Measurements from ENCODE around the gene TMEM165. TPM values are rescaled to one million over a fixed set of nuclear protein-coding genes. Genes with fewer than 3 reads are reported as not detected.

The TMEM165 gene
- total and polyA plus RNA-seq, 2 donors (not counting 3 experiments of a cell fraction or from before 2014, with no cell fraction given) = 144 to 177 TPM

GRCh38 chr4:55381502-55381901 is 14.3 kb upstream of the TMEM165 start:
- dilution Hi-C loops (cut with MboI; ENCODE audit: extremely low pct_ligation_motif_present, low sequenced_read_pairs) = no loop called here
- Histone ChIP-seq H3K4me1 (ENCODE audit: control insufficient read depth, extremely low read depth, insufficient read depth, low read length) (no peaks in the 10 kb centered on the region), H2AFZ (ENCODE audit: low read depth, low read length) (no peak overlapping the region), H3K27ac (ENCODE audit: insufficient read depth, low read depth, low read length) (no peak overlapping the region), H3K27me3 (ENCODE audit: control insufficient read depth in 2 of 2, insufficient read depth in 2 of 2, low read length in 2 of 2) (no peaks in the 10 kb centered on the region), H3K4me2 (ENCODE audit: insufficient read depth, low read length) (no peak overlapping the region), H3K4me3 (replicated peaks in 1 of 3; ENCODE audit: insufficient read depth in 1 of 3, low read depth in 1 of 3, low read length in 3 of 3) (no peak overlapping the region), H3K79me2 (ENCODE audit: control insufficient read depth, insufficient read depth, low read length) (no peaks in the 10 kb centered on the region), H3K9me1 (replicated peaks; ENCODE audit: control insufficient read depth, extremely low read depth, insufficient read depth, low read length) (no peaks in the 10 kb centered on the region), H3K9ac (replicated peaks; ENCODE audit: extremely low read depth, insufficient read depth, low read length) (no peak overlapping the region), H3K36me3 (ENCODE audit: control insufficient read depth in 2 of 2, extremely low read depth in 1 of 2, insufficient read depth in 2 of 2, low read length in 2 of 2) (no peaks in the 10 kb centered on the region), H4K20me1 (replicated peaks; ENCODE audit: control insufficient read depth, extremely low read depth, insufficient read depth, low read length) (no peaks in the 10 kb centered on the region), H3K9me3 (replicated peaks; ENCODE audit: control insufficient read depth, insufficient read depth, low read length) (no peaks in the 10 kb centered on the region)
- POLR2A ChIA-PET = no interaction called here
- CTCF ChIA-PET = no interaction called here
- intact Hi-C loops (cut with micrococcal nuclease) = no loop called here
- no TSS peak for BruUV-seq (replicated peaks)
- DNase-seq (ENCODE audit: low read depth, low spot score) = no peak
- no peak for TF ChIP-seq MYC (IDR thresholded peaks at IDR 0.05; ENCODE audit: low read depth, low read length)
- TF ChIP-seq CTCF (IDR thresholded peaks at IDR 0.05; ENCODE audit: extremely low read depth in 1 of 2, insufficient read depth in 1 of 2, low read depth in 1 of 2, low read length in 2 of 2) = no peak
- TF ChIP-seq EZH2 (IDR thresholded peaks at IDR 0.05; ENCODE audit: borderline replicate concordance, low read depth, low read length, severe bottlenecking) = no peak
- TF ChIP-seq FOS (IDR thresholded peaks at IDR 0.05; ENCODE audit: borderline replicate concordance, insufficient read depth, low read length) = no peak
- no peak for TF ChIP-seq MAX (IDR thresholded peaks at IDR 0.05; ENCODE audit: insufficient read depth, insufficient read length)
- no peak for TF ChIP-seq GATA2 (IDR thresholded peaks at IDR 0.05; ENCODE audit: insufficient read depth, insufficient read length, low read depth, low read length)
- TF ChIP-seq JUN (IDR thresholded peaks at IDR 0.05; ENCODE audit: borderline replicate concordance, insufficient read depth, insufficient read length, low read depth) = no peak
- no peak for TF ChIP-seq POLR2AphosphoS5 (IDR thresholded peaks at IDR 0.05; ENCODE audit: insufficient read depth, low read depth, low read length)
- TF ChIP-seq POLR2A (IDR thresholded peaks at IDR 0.05; ENCODE audit: low read depth, low read length) = no peak
- no peak for FAIRE-seq

All from endothelial cell of umbilical vein (primary cell).